ENCODE results near the gene WNT10A.

GRCh38 chr2:218851286-218851685, 29.4 kb upstream of the WNT10A start:
- TF ChIP-seq EP300 (IDR thresholded peaks at IDR 0.05) (no peak), CTCF (IDR thresholded peaks at IDR 0.05) (no peak), POLR2AphosphoS5 (IDR thresholded peaks at IDR 0.05) (no peak)

All from suprapubic skin (tissue), 4 donors.